ENCODE measurements around the gene GPR12. TPM values are rescaled to one million over a fixed set of nuclear protein-coding genes. Genes with fewer than 3 reads are reported as not detected.

GPR12 gene
- total RNA-seq, 1 donor from 2014 or later, result not detected

- Histone ChIP-seq H3K27me3 (ENCODE audit: control insufficient read depth, insufficient read depth, low read length) (peaks cover 32% of the 10 kb centered on the region), H3K4me3 (ENCODE audit: low read depth, low read length) (no peak overlapping the region), H3K36me3 (ENCODE audit: control insufficient read depth, insufficient read depth, low read length) (no peaks in the 10 kb centered on the region)
- no peak for TF ChIP-seq CTCF (IDR thresholded peaks at IDR 0.05; ENCODE audit: insufficient read depth, low read length, poor library complexity, severe bottlenecking)
- no peak for DNase-seq (ENCODE audit: low read depth)
Observed at GRCh38 chr13:26756961-26757360, 3.6 kb downstream of the GPR12 start.

GRCh38 chr13:26752671-26753070 lies 7.9 kb downstream of the GPR12 start:
- no peak for TF ChIP-seq CTCF (IDR thresholded peaks at IDR 0.05; ENCODE audit: insufficient read depth, low read length, poor library complexity, severe bottlenecking)
- Histone ChIP-seq H3K36me3 (ENCODE audit: control insufficient read depth, insufficient read depth, low read length) (no peaks in the 10 kb centered on the region), H3K4me3 (ENCODE audit: low read depth, low read length) (no peak overlapping the region), H3K27me3 (ENCODE audit: control insufficient read depth, insufficient read depth, low read length) (peaks cover 2% of the 10 kb centered on the region)
- DNase-seq (ENCODE audit: low read depth), result no peak

GRCh38 chr13:26749905-26750304 lies 10.7 kb downstream of the GPR12 start:
- peaks cover 2% of the 10 kb centered on the region for H3K27me3 ChIP-seq (ENCODE audit: control insufficient read depth, insufficient read depth, low read length)
- no peak for DNase-seq (ENCODE audit: low read depth)
- H3K4me3 ChIP-seq (ENCODE audit: low read depth, low read length), result no peak overlapping the region
- H3K36me3 ChIP-seq (ENCODE audit: control insufficient read depth, insufficient read depth, low read length), result no peaks in the 10 kb centered on the region
- TF ChIP-seq CTCF (IDR thresholded peaks at IDR 0.05; ENCODE audit: insufficient read depth, low read length, poor library complexity, severe bottlenecking), result no peak

- H3K4me3 ChIP-seq (ENCODE audit: low read depth, low read length), result no peak overlapping the region
- H3K27me3 ChIP-seq (ENCODE audit: control insufficient read depth, insufficient read depth, low read length), result peaks cover 6% of the 10 kb centered on the region
- no peak for DNase-seq (ENCODE audit: low read depth)
- no peak for TF ChIP-seq CTCF (IDR thresholded peaks at IDR 0.05; ENCODE audit: insufficient read depth, low read length, poor library complexity, severe bottlenecking)
- no peaks in the 10 kb centered on the region for H3K36me3 ChIP-seq (ENCODE audit: control insufficient read depth, insufficient read depth, low read length)
Observed at GRCh38 chr13:26749285-26749684, 11.3 kb downstream of the GPR12 start.

GRCh38 chr13:26747706-26748105 lies 12.9 kb downstream of the GPR12 start:
- no peak for TF ChIP-seq CTCF (IDR thresholded peaks at IDR 0.05; ENCODE audit: insufficient read depth, low read length, poor library complexity, severe bottlenecking)
- Histone ChIP-seq H3K4me3 (ENCODE audit: low read depth, low read length) (no peak overlapping the region), H3K36me3 (ENCODE audit: control insufficient read depth, insufficient read depth, low read length) (no peaks in the 10 kb centered on the region), H3K27me3 (ENCODE audit: control insufficient read depth, insufficient read depth, low read length) (peaks cover 14% of the 10 kb centered on the region)
- DNase-seq (ENCODE audit: low read depth), result no peak

GRCh38 chr13:26743971-26744370 lies 16.6 kb downstream of the GPR12 start:
- DNase-seq (ENCODE audit: low read depth), result no peak
- Histone ChIP-seq H3K36me3 (ENCODE audit: control insufficient read depth, insufficient read depth, low read length) (no peaks in the 10 kb centered on the region), H3K27me3 (ENCODE audit: control insufficient read depth, insufficient read depth, low read length) (peaks cover 23% of the 10 kb centered on the region), H3K4me3 (ENCODE audit: low read depth, low read length) (no peak overlapping the region)
- no peak for TF ChIP-seq CTCF (IDR thresholded peaks at IDR 0.05; ENCODE audit: insufficient read depth, low read length, poor library complexity, severe bottlenecking)
